GM10266 (cell line): Measurements from ENCODE around the gene RASL10A.

ENCODE experiments used
- DNase-seq: peaks from one replicate; pipeline ENCODE4 v3.0.0; 2012; ENCODE audit errors: extremely low spot score
- TF ChIP-seq, protein P1 (sequence below): IDR thresholded peaks from 2 replicates; pipeline ENCODE4 v1.5.1; 2012; ENCODE audit warnings: mild to moderate bottlenecking, low read depth; ENCODE audit not compliant: control insufficient read depth, insufficient read depth; ENCODE audit errors: missing control alignments

RASL10A gene

DNA sequence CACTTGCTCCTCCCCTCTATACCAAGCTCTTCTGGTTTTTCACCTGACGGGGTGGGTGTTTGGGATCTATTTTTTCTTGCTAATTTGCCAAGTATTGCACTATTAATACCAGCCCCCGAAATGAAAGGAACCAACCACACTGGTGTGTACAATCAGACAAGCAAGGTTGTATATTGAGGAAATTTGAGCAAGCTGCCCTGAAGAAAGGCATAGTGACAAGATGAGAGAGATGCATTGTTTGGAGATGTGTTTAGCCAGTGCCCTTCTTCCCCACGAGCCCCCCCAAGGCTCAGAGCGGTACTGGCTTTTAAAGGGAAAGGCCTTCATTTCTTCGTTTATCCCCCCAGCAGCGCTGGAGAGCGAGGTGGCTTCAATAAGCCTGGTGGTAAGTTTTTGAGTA lies 24.3 kb downstream of the RASL10A start:
- TF ChIP-seq, protein P1, sequence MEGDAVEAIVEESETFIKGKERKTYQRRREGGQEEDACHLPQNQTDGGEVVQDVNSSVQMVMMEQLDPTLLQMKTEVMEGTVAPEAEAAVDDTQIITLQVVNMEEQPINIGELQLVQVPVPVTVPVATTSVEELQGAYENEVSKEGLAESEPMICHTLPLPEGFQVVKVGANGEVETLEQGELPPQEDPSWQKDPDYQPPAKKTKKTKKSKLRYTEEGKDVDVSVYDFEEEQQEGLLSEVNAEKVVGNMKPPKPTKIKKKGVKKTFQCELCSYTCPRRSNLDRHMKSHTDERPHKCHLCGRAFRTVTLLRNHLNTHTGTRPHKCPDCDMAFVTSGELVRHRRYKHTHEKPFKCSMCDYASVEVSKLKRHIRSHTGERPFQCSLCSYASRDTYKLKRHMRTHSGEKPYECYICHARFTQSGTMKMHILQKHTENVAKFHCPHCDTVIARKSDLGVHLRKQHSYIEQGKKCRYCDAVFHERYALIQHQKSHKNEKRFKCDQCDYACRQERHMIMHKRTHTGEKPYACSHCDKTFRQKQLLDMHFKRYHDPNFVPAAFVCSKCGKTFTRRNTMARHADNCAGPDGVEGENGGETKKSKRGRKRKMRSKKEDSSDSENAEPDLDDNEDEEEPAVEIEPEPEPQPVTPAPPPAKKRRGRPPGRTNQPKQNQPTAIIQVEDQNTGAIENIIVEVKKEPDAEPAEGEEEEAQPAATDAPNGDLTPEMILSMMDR: no peak
- no peak for DNase-seq

DNA sequence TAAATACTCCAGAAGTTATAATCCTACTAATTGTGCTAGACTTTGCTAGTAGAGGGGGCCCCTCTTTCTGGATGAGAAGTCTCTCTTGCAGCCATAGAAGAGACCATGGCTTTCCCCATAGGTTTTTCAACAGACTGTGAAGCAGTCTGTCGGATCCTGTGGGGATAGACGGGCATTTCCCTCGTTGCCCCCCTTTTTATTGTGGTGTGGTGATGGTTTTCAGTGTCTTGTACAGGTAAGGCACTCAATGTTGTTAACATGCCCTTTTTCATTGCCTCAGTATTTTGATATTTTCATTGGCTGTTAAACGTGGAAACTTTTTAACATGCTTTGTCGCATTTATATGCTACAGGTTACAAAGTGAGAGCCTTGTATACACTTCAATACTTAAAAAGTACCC lies 25.4 kb downstream of the RASL10A start:
- DNase-seq: no peak
- TF ChIP-seq, protein P1: no peak

DNA sequence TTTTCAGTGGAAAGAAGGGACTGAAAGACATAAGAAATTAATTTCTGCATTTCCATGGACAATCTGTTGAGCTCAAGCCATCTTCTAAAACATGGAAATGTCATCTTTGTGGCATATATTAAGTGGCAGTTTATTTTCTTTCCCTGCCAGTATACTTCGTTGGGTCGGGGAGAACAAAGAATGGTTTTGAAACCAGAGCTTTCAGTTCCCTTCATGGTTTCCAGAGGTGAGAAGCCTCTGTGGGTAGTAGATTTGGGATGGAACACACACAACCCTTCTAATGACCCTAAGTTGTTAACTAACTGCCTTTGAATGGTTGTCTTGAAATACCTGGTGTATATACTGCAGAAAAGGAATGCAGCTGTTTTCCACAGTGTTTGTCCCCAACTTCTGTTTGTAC lies 26.7 kb downstream of the RASL10A start:
- no peak for DNase-seq
- TF ChIP-seq, protein P1: no peak

DNA sequence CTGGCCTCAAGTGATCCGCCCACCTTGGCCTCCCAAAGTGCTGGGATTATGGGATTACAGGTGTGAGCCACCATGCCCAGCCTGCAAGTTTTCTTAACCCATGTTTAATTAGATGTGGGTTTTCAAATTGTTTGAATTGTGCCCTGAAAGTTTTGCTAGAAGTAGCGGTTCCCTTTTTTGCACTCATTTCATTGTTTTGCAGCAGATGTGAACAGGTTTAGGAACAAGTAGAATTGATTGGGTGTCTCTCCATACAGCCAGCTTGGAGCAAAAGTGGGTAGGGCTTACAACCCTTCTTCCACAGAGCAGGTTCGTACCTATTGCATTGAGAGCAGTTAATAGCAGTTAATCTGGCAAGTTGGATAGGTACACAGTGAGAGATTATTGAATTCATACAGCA lies 31.3 kb downstream of the RASL10A start:
- no peak for DNase-seq
- TF ChIP-seq, protein P1: no peak

DNA sequence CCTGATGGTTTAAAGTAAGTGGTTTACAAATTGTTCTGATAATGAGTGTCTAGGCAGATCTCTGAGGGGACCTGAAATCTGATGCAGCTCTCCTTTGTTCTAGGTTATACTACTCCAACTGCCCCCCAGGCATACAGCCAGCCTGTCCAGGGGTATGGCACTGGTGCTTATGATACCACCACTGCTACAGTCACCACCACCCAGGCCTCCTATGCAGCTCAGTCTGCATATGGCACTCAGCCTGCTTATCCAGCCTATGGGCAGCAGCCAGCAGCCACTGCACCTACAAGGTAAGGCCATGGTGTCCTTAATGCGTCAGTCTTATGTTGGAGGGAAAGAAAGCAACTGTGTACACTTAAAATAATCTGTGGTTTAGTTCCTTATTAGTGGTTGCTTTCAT lies 37.6 kb downstream of the RASL10A start:
- DNase-seq: no peak
- TF ChIP-seq, protein P1: no peak

DNA sequence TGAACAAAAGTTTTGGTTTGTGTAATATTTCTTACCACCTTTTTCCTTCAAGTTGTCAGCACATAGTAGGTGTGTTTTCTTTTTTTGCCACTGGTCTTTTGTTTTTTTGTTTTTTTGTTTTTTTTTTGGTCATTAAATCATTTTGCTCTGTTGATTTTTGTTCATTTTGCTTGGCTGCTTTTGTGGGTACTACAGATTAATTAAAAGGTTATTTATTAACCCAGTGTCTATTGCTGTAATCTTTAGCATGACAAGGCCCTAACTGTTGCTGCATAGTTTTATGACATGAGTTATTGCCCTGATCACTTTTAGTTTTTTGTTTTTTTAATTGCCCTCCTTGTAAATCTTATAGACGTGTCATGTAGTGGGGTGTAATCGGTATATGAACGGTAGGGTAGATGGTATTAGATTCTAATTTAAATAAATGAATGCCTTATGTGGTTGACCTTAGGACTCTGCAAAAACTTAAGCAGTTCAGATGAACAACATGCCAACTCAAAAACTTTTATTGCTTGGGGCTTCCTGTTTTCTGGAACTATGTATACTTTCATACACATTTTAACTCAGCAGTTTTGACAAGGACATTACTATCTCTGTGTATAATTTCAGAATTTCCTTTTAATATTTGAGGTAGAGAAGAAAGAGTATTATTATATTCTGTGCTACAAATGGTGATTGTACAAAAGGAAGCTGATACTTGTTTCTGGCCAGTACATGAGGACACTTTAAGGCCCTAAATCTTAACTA lies 39.5 kb downstream of the RASL10A start:
- DNase-seq: no peak
- TF ChIP-seq, protein P1: no peak

DNA sequence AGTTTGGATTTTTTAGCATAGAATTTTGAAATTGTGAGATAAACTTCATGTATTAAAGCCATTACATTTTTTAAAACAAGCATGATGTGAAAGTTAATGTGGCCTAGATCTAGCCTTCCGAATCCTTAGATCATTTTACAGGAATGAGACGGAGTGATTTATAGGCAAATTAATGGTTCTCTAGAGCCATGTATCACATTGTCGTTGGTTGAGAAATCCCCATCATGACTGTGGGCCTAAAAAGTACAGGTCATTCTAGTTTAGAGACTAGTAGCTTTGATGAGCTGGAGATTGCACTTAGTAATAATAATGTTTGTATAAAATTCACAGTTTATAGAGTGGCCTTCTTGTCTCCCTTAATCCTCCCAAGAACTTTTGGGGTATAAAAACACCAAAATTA lies 40.3 kb downstream of the RASL10A start:
- TF ChIP-seq, protein P1: no peak
- no peak for DNase-seq
